ENCODE data around the gene ACOT7.

The ACOT7 gene

GRCh38 chr1:6243053-6243834 is 150.3 kb downstream of the ACOT7 start:
- TF ChIP-seq CTCF (IDR thresholded peaks at IDR 0.05), result no peak
- Histone ChIP-seq H3K4me3 (ENCODE audit: low read depth in 1 of 2, low read length in 1 of 2) (no peak overlapping the region), H3K9me3 (no peaks in the 10 kb centered on the region), H3K36me3 (no peaks in the 10 kb centered on the region), H3K4me1 (ENCODE audit: control insufficient read depth in 1 of 2, insufficient read depth in 1 of 2, low read depth in 1 of 2, low read length in 1 of 2) (peaks cover 0 to 10% of the 10 kb centered on the region in 2 experiments), H3K27me3 (peaks cover 100% of the 10 kb centered on the region), H3K27ac (no peak overlapping the region)

GRCh38 chr1:6241887-6242740 is 151.5 kb downstream of the ACOT7 start:
- no peak overlapping the region for H3K4me3 ChIP-seq (ENCODE audit: low read depth in 1 of 2, low read length in 1 of 2)
- peaks cover 0 to 10% of the 10 kb centered on the region in 2 experiments for H3K4me1 ChIP-seq (ENCODE audit: control insufficient read depth in 1 of 2, insufficient read depth in 1 of 2, low read depth in 1 of 2, low read length in 1 of 2)
- no peaks in the 10 kb centered on the region for H3K36me3 ChIP-seq
- H3K27me3 ChIP-seq, result peaks cover 100% of the 10 kb centered on the region
- no peak overlapping the region for H3K27ac ChIP-seq
- no peaks in the 10 kb centered on the region for H3K9me3 ChIP-seq
- no peak for TF ChIP-seq CTCF (IDR thresholded peaks at IDR 0.05)

- H3K4me1 ChIP-seq (ENCODE audit: control insufficient read depth in 1 of 2, insufficient read depth in 1 of 2, low read depth in 1 of 2, low read length in 1 of 2), result peaks cover under 1 to 10% of the 10 kb centered on the region in 2 experiments
- no peak for TF ChIP-seq CTCF (IDR thresholded peaks at IDR 0.05)
- H3K27me3 ChIP-seq, result peaks cover 98% of the 10 kb centered on the region
- no peak overlapping the region for H3K4me3 ChIP-seq (ENCODE audit: low read depth in 1 of 2, low read length in 1 of 2)
- H3K36me3 ChIP-seq, result no peaks in the 10 kb centered on the region
- no peak overlapping the region for H3K27ac ChIP-seq
- H3K9me3 ChIP-seq, result no peaks in the 10 kb centered on the region
Observed at GRCh38 chr1:6241107-6241886, 152.3 kb downstream of the ACOT7 start.

- peaks cover 2 to 6% of the 10 kb centered on the region in 2 experiments for H3K4me1 ChIP-seq (ENCODE audit: control insufficient read depth in 1 of 2, insufficient read depth in 1 of 2, low read depth in 1 of 2, low read length in 1 of 2)
- TF ChIP-seq CTCF (IDR thresholded peaks at IDR 0.05), result no peak
Observed at GRCh38 chr1:6239950-6240768, 153.4 kb downstream of the ACOT7 start.

More at GRCh38 chr1:6239950-6240768, 153.4 kb downstream of the ACOT7 start:
- no peaks in the 10 kb centered on the region for H3K9me3 ChIP-seq
- H3K36me3 ChIP-seq, result no peaks in the 10 kb centered on the region
- H3K4me3 ChIP-seq (ENCODE audit: low read depth in 1 of 2, low read length in 1 of 2), result no peak overlapping the region
- no peak overlapping the region for H3K27ac ChIP-seq
- peaks cover 87% of the 10 kb centered on the region for H3K27me3 ChIP-seq
